GM12878 (cell line): ENCODE measurements around the gene CHL1. TPM values are rescaled to one million over a fixed set of nuclear protein-coding genes. Genes with fewer than 3 reads are reported as not detected.

Source experiments
- ATAC-seq: fragments of 200-7000 bp; cut with Tn5 transposase; 3 replicates; pipeline ENCODE4 v1.9.1; 2020; ENCODE audit warnings: mild to moderate bottlenecking, moderate library complexity
- BruUV-seq: library from RNA; stranded (reverse); fragments of 400-500 nt; replicated peaks from 2 replicates; lab custom pipeline; 2021; lab: Mats Ljungman, UMichigan
- CTCF ChIA-PET: fragments of 300-600 bp; sonication (Branson Sonifier 250); formaldehyde crosslinking; extraction: SDS; loops from one replicate; lab custom pipeline; 2021; ENCODE audit warnings: inconsistent platforms; lab: Yijun Ruan, JAX
- POLR2A ChIA-PET: fragments of 350-600 bp; formaldehyde crosslinking; extraction: SDS; loops from one replicate; lab custom pipeline; 2021; ENCODE audit warnings: inconsistent platforms; lab: Charles Lee
- RAD21 ChIA-PET: fragments of 300-600 bp; sonication (Branson Sonifier 250); formaldehyde crosslinking; loops from one replicate; lab custom pipeline; 2023; ENCODE audit warnings: antibody characterized with exemption; ENCODE audit not compliant: unreplicated experiment; lab: Charles Lee
- SMC1A ChIA-PET: fragments of 300-600 bp; sonication (Branson Sonifier 250); formaldehyde crosslinking; loops from one replicate; lab custom pipeline; 2023; ENCODE audit not compliant: unreplicated experiment, uncharacterized antibody; lab: Charles Lee
- DNase-seq: peaks from one replicate; pipeline ENCODE4 v3.0.0-alpha.2; 2011; ENCODE audit warnings: low read depth, low spot score
- FAIRE-seq: peaks from 3 replicates; lab custom pipeline; 2011; peaks lifted over from hg19 to GRCh38; lab: Jason Lieb, UNC
- H2AFZ ChIP-seq: 2 replicates; pipeline ENCODE4 v1.6.0; 2011; ENCODE audit warnings: low read depth, low read length, control low read depth; ENCODE audit not compliant: control insufficient read depth
- H3K27ac ChIP-seq: 2 replicates; pipeline ENCODE4 v1.5.1; 2011; ENCODE audit warnings: control low read depth; ENCODE audit not compliant: control insufficient read depth, insufficient read depth
- H3K27me3 ChIP-seq, 2 experiments: replicated peaks in 1 of 2; 2 replicates each; pipeline versions ENCODE4 v1.6.0 to v1.6.1; 2011; ENCODE audit warnings: low read length in 1 of 2; ENCODE audit not compliant: control insufficient read depth in 2 of 2, insufficient read depth in 2 of 2
- H3K36me3 ChIP-seq, 2 experiments: 2 replicates each; pipeline ENCODE4 v1.5.1; 2011; ENCODE audit warnings: low read length in 1 of 2; ENCODE audit not compliant: control insufficient read depth in 2 of 2, insufficient read depth in 2 of 2
- H3K4me1 ChIP-seq: 2 replicates; pipeline ENCODE4 v1.6.1; 2011; ENCODE audit warnings: mild to moderate bottlenecking, low read length, moderate library complexity, mixed read lengths; ENCODE audit not compliant: control insufficient read depth, insufficient read depth
- H3K4me2 ChIP-seq: 2 replicates; pipeline ENCODE4 v1.6.0; 2011; ENCODE audit warnings: control low read depth; ENCODE audit not compliant: control insufficient read depth, insufficient read depth
- H3K4me3 ChIP-seq: fragments of 200-600 bp; sonication (generic); 2 replicates; pipeline ENCODE4 v1.5.1; 2016
- H3K79me2 ChIP-seq: 2 replicates; pipeline ENCODE4 v1.6.0; 2011; ENCODE audit warnings: low read length; ENCODE audit not compliant: control insufficient read depth, insufficient read depth
- H3K9ac ChIP-seq: 2 replicates; pipeline ENCODE4 v1.8.0; 2011; ENCODE audit warnings: low read length, control low read depth, mixed read lengths; ENCODE audit not compliant: control insufficient read depth, insufficient read depth
- H3K9me3 ChIP-seq: replicated peaks from 3 replicates; pipeline ENCODE4 v1.5.1; 2011; ENCODE audit warnings: mild to moderate bottlenecking, low read length; ENCODE audit not compliant: control insufficient read depth, insufficient read depth
- H4K20me1 ChIP-seq: 2 replicates; pipeline ENCODE4 v1.6.0; 2011; ENCODE audit not compliant: control insufficient read depth, insufficient read depth
- ASH2L ChIP-seq: fragments of 300-600, 200-600 bp; sonication (generic); IDR thresholded peaks from 2 replicates; pipeline ENCODE4 v1.6.1; 2017; ENCODE audit warnings: low read depth, mild to moderate bottlenecking, borderline replicate concordance
- CBX5 ChIP-seq: sonication (generic); IDR thresholded peaks from 2 replicates; pipeline ENCODE4 v1.6.1; 2016; ENCODE audit warnings: low read depth, moderate library complexity, mild to moderate bottlenecking, inconsistent platforms
- CHD2 ChIP-seq: IDR thresholded peaks from 2 replicates; pipeline ENCODE4 v1.6.1; 2011; ENCODE audit warnings: low read depth, low read length, improper control_type of control experiment, borderline replicate concordance
- DPF2 ChIP-seq: fragments of 450-650 bp; IDR thresholded peaks from 2 replicates; pipeline ENCODE4 v1.6.1; 2017; ENCODE audit warnings: mild to moderate bottlenecking
- EZH2 ChIP-seq: IDR thresholded peaks from 2 replicates; pipeline ENCODE4 v1.6.1; 2012; ENCODE audit warnings: low read depth, mild to moderate bottlenecking, control low read depth, inconsistent platforms, low read length, borderline replicate concordance; ENCODE audit not compliant: control insufficient read depth
- FOXK2 ChIP-seq: fragments of 450-650 bp; IDR thresholded peaks from 2 replicates; pipeline ENCODE4 v1.6.1; 2017; ENCODE audit warnings: mild to moderate bottlenecking, moderate library complexity
- HCFC1 ChIP-seq: fragments of 150-350 bp; IDR thresholded peaks from 2 replicates; pipeline ENCODE4 v1.6.1; 2014; ENCODE audit warnings: low read length
- IRF4 ChIP-seq: IDR thresholded peaks from 2 replicates; pipeline ENCODE4 v1.6.1; 2011; ENCODE audit warnings: low read depth, low read length
- RELA ChIP-seq: fragments of 450-650 bp; IDR thresholded peaks from 2 replicates; pipeline ENCODE4 v1.8.0; 2014; ENCODE audit warnings: borderline replicate concordance; ENCODE audit not compliant: partially characterized antibody
- SMAD1 ChIP-seq: fragments of 450-650 bp; IDR thresholded peaks from 2 replicates; pipeline ENCODE4 v1.6.1; 2018; ENCODE audit warnings: mild to moderate bottlenecking, low read depth; ENCODE audit not compliant: partially characterized antibody
- SREBF1 ChIP-seq: IDR thresholded peaks from 2 replicates; pipeline ENCODE4 v1.6.1; 2012; ENCODE audit warnings: mild to moderate bottlenecking, low read length
- STAT1 ChIP-seq: fragments of 450-650 bp; conservative IDR thresholded peaks from 2 replicates; pipeline ENCODE4 v1.6.1; 2014; ENCODE audit warnings: antibody characterized with exemption, mild to moderate bottlenecking
- WGBS: methylation state at CpG from one replicate; pipeline ENCODE4 v1.1.6; 2016; ENCODE audit warnings: low lambda C conversion rate; ENCODE audit not compliant: insufficient replicate concordance, insufficient coverage; ENCODE audit errors: missing lambda C conversion rate; 5-methylcytosine and 5-hydroxymethylcytosine counted together
- in situ Hi-C: fragments of 300-500 bp; cut with MboI; formaldehyde crosslinking; loops from 9 replicates; pipeline ENCODE4 v1.14.3; 2018; ENCODE audit warnings: mixed read lengths
- intact Hi-C: fragments of 100-400 bp; cut with micrococcal nuclease; formaldehyde crosslinking; loops from one replicate; pipeline ENCODE4 v1.14.2; 2022; ENCODE audit not compliant: unreplicated experiment
- polyA plus RNA-seq, 11 experiments: library from polyadenylated mRNA; depleted of rRNA in 4 of 11; unstranded in 6 of 11; stranded (reverse) in 5 of 11; fragments of >200 nt; fragmentation: Nextera tagmentation in 4 of 11; fragmentation: Illumina TruSeq in 1 of 11; extraction: Ambion mirVana in 4 of 11; extraction: Trizol in 1 of 11; gene quantifications; 1 replicate in 1 of 11; 2 replicates in 10 of 11; pipeline versions ENCODE4 v1.2.1 to v1.2.3, GENCODE V29; 2011 to 2016; ENCODE audit warnings: inconsistent platforms in 2 of 11, missing spikeins in 2 of 11, low read depth in 1 of 11
- total RNA-seq, 4 experiments: library from RNA; depleted of rRNA in 3 of 4; stranded (reverse); fragments of >200 nt in 3 of 4; fragmentation: Illumina TruSeq in 1 of 4; extraction: Trizol in 1 of 4; gene quantifications; 2 replicates each; pipeline versions ENCODE4 v1.2.1 to v1.2.3, GENCODE V29; 2013 to 2021
- TF ChIP-seq, protein P1 (sequence below): fragments of 450-650 bp; formaldehyde crosslinking; IDR thresholded peaks from 2 replicates; pipeline ENCODE4 v1.5.0; 2022; ENCODE audit warnings: mild to moderate bottlenecking, missing genetic modification characterization
- TF ChIP-seq, protein P2 (sequence below): fragments of 450-650 bp; IDR thresholded peaks from 2 replicates; pipeline ENCODE4 v1.6.1; 2017; ENCODE audit warnings: mild to moderate bottlenecking, low read depth, inconsistent platforms; ENCODE audit not compliant: poor library complexity, severe bottlenecking
- TF ChIP-seq, protein P3 (sequence below): fragments of 450-650 bp; IDR thresholded peaks from 2 replicates; pipeline ENCODE4 v1.6.1; 2017; ENCODE audit warnings: borderline replicate concordance

CHL1 gene
- total and polyA plus RNA-seq, 10 of the 15 experiments (the other 5 are each of a cell fraction or from before 2014, with no cell fraction given): 0.71 to 30.4 (median 1.8) TPM

DNA sequence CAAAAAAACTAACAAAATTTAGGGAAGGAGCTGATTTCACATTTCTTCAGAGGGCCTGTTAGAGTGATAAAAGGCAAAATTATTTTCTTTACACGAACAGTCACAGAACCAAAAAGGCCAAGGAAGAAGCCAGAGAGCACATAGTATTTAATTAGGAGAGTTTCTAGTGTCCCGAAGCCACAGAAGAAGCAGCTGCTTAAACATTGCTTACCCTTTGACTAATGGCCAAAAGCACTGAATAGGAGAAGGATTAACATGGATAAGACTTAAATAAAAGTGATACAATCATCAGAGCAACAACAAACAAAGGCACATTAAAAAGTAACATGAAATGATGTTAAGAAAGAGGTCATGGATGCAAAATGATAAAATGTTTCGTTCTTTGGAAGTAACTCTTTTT is 98.6 kb downstream of the CHL1 start:
- no peaks in the 10 kb centered on the region for H3K27me3 ChIP-seq
- no TSS peak for BruUV-seq
- no peak overlapping the region for H3K27ac ChIP-seq
- DNase-seq (no peak), ATAC-seq (no peak), FAIRE-seq (no peak)
- no peaks in the 10 kb centered on the region for H4K20me1 ChIP-seq
- SMC1A ChIA-PET: interaction anchor here (1.4 to 4.2 kb wide), 3 partner anchors 16 to 59 kb away, joined by 4 to 22 read pairs (median 12); no protein-coding TSS in a partner anchor
- TF ChIP-seq EZH2 (no peak), ASH2L (no peak), HCFC1 (no peak), SREBF1 (no peak), FOXK2 (no peak), DPF2 (no peak), CBX5 (no peak), CHD2 (no peak), IRF4 (no peak), STAT1 (no peak), SMAD1 (no peak), RELA (no peak)
- TF ChIP-seq, protein P1, sequence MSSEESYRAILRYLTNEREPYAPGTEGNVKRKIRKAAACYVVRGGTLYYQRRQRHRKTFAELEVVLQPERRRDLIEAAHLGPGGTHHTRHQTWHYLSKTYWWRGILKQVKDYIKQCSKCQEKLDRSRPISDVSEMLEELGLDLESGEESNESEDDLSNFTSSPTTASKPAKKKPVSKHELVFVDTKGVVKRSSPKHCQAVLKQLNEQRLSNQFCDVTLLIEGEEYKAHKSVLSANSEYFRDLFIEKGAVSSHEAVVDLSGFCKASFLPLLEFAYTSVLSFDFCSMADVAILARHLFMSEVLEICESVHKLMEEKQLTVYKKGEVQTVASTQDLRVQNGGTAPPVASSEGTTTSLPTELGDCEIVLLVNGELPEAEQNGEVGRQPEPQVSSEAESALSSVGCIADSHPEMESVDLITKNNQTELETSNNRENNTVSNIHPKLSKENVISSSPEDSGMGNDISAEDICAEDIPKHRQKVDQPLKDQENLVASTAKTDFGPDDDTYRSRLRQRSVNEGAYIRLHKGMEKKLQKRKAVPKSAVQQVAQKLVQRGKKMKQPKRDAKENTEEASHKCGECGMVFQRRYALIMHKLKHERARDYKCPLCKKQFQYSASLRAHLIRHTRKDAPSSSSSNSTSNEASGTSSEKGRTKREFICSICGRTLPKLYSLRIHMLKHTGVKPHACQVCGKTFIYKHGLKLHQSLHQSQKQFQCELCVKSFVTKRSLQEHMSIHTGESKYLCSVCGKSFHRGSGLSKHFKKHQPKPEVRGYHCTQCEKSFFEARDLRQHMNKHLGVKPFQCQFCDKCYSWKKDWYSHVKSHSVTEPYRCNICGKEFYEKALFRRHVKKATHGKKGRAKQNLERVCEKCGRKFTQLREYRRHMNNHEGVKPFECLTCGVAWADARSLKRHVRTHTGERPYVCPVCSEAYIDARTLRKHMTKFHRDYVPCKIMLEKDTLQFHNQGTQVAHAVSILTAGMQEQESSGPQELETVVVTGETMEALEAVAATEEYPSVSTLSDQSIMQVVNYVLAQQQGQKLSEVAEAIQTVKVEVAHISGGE: no peak
- TF ChIP-seq, protein P2, sequence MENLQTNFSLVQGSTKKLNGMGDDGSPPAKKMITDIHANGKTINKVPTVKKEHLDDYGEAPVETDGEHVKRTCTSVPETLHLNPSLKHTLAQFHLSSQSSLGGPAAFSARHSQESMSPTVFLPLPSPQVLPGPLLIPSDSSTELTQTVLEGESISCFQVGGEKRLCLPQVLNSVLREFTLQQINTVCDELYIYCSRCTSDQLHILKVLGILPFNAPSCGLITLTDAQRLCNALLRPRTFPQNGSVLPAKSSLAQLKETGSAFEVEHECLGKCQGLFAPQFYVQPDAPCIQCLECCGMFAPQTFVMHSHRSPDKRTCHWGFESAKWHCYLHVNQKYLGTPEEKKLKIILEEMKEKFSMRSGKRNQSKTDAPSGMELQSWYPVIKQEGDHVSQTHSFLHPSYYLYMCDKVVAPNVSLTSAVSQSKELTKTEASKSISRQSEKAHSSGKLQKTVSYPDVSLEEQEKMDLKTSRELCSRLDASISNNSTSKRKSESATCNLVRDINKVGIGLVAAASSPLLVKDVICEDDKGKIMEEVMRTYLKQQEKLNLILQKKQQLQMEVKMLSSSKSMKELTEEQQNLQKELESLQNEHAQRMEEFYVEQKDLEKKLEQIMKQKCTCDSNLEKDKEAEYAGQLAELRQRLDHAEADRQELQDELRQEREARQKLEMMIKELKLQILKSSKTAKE: no peak
- TF ChIP-seq, protein P3, sequence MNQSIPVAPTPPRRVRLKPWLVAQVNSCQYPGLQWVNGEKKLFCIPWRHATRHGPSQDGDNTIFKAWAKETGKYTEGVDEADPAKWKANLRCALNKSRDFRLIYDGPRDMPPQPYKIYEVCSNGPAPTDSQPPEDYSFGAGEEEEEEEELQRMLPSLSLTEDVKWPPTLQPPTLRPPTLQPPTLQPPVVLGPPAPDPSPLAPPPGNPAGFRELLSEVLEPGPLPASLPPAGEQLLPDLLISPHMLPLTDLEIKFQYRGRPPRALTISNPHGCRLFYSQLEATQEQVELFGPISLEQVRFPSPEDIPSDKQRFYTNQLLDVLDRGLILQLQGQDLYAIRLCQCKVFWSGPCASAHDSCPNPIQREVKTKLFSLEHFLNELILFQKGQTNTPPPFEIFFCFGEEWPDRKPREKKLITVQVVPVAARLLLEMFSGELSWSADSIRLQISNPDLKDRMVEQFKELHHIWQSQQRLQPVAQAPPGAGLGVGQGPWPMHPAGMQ: no peak
- intact Hi-C loops (no loop called here), in situ Hi-C loops (no loop called here)
- RAD21 ChIA-PET: no interaction called here
- H3K9ac ChIP-seq: no peak overlapping the region
- no peak overlapping the region for H2AFZ ChIP-seq
- H3K4me1 ChIP-seq: peaks cover 4% of the 10 kb centered on the region
- H3K4me3 ChIP-seq: no peak overlapping the region
- CTCF ChIA-PET: interaction anchor here (1.0 to 2.4 kb wide), 3 partner anchors 47 to 86 kb away, joined by 3 to 7 read pairs (median 3); no protein-coding TSS in a partner anchor
- no peaks in the 10 kb centered on the region for H3K36me3 ChIP-seq
- no peak overlapping the region for H3K4me2 ChIP-seq
- no peaks in the 10 kb centered on the region for H3K9me3 ChIP-seq
- POLR2A ChIA-PET: interaction anchor here (0.6 kb wide), 1 partner anchor 22 kb away, joined by 4 read pairs; no protein-coding TSS in a partner anchor
- H3K79me2 ChIP-seq: no peaks in the 10 kb centered on the region
- 26% methylated on average over 3 of the region's 3 CpGs for WGBS
